ENCODE results near the gene VOPP1.
"Not testable (repeated sequence)": the region's sequence is repeated elsewhere in the genome, so short reads cannot be mapped to it uniquely, and the experiment has no call there.

Gene VOPP1

GRCh38 chr7:55572378-55573233, at the start of gene VOPP1:
Gene VOPP1 (minus strand): TSS chr7:55572502. CDS start chr7:55572324, 178 bp downstream.
- DNase-seq, result peak; percentile 63

GRCh38 chr7:55618913-55619312, 46.6 kb upstream of the VOPP1 start:
- no peak for DNase-seq

- not testable (repeated sequence) for DNase-seq
Observed at GRCh38 chr7:55614365-55615064, 42.2 kb upstream of the VOPP1 start.

- DNase-seq, result not testable (repeated sequence)
Observed at GRCh38 chr7:55609726-55610125, 37.4 kb upstream of the VOPP1 start.

GRCh38 chr7:55605661-55606060, 33.4 kb upstream of the VOPP1 start:
- DNase-seq, result not testable (repeated sequence)

GRCh38 chr7:55597944-55598499, 25.7 kb upstream of the VOPP1 start:
- not testable (repeated sequence) for DNase-seq

GRCh38 chr7:55597214-55597739, 25.0 kb upstream of the VOPP1 start:
- DNase-seq, result not testable (repeated sequence)

GRCh38 chr7:55595511-55595910, 23.2 kb upstream of the VOPP1 start:
- DNase-seq, result no peak

GRCh38 chr7:55594870-55595269, 22.6 kb upstream of the VOPP1 start:
- DNase-seq, result no peak

GRCh38 chr7:55594414-55594813, 22.1 kb upstream of the VOPP1 start:
- DNase-seq, result no peak

- DNase-seq, result peak; percentile 38
Observed at GRCh38 chr7:55593515-55594318, 21.4 kb upstream of the VOPP1 start.

GRCh38 chr7:55593172-55593514, 20.8 kb upstream of the VOPP1 start:
- DNase-seq, result no peak

- no peak for DNase-seq
Observed at GRCh38 chr7:55592492-55592891, 20.2 kb upstream of the VOPP1 start.

- DNase-seq, result no peak
Observed at GRCh38 chr7:55591282-55591931, 19.1 kb upstream of the VOPP1 start.

- DNase-seq, result no peak
Observed at GRCh38 chr7:55590517-55591281, 18.4 kb upstream of the VOPP1 start.

GRCh38 chr7:55589905-55590304, 17.6 kb upstream of the VOPP1 start:
- no peak for DNase-seq

- DNase-seq, result no peak
Observed at GRCh38 chr7:55588976-55589604, 16.8 kb upstream of the VOPP1 start.

GRCh38 chr7:55588379-55588699, 16.0 kb upstream of the VOPP1 start:
- DNase-seq, result no peak

GRCh38 chr7:55587687-55588378, 15.5 kb upstream of the VOPP1 start:
- DNase-seq, result no peak

- not testable (repeated sequence) for DNase-seq
Observed at GRCh38 chr7:55582656-55583055, 10.4 kb upstream of the VOPP1 start.
